ENCODE measurements around the gene SCAMP5. TPM values are rescaled to one million over a fixed set of nuclear protein-coding genes. Genes with fewer than 3 reads are reported as not detected.

SCAMP5 gene
- total RNA-seq, 1 donor from 2014 or later = 21.0 TPM

- peak; percentile 33 for DNase-seq (ENCODE audit: low spot score)
Observed at GRCh38 chr15:75069301-75069925, 74.0 kb downstream of the SCAMP5 start.

- DNase-seq (ENCODE audit: low spot score) = no peak
Observed at GRCh38 chr15:75070674-75071073, 75.3 kb downstream of the SCAMP5 start.

Other genes starting within 250 kb of the SCAMP5 start
- gene CYP1A2, start 246.7 kb upstream of the SCAMP5 start, total RNA-seq = not detected
- 61.6 TPM for gene CSK, start 213.5 kb upstream of the SCAMP5 start, total RNA-seq
- gene LMAN1L, start 182.7 kb upstream of the SCAMP5 start, total RNA-seq = not detected
- not detected for gene CPLX3, start 168.9 kb upstream of the SCAMP5 start, total RNA-seq
- 54.8 TPM for gene ULK3, start 152.4 kb upstream of the SCAMP5 start, total RNA-seq
- 96.3 TPM for gene SCAMP2, start 122.2 kb upstream of the SCAMP5 start, total RNA-seq
- gene MPI, start 105.5 kb upstream of the SCAMP5 start, total RNA-seq = 50.8 TPM
- gene FAM219B, start 88.7 kb upstream of the SCAMP5 start, total RNA-seq = 171 TPM
- 172 TPM for gene COX5A, start 57.5 kb upstream of the SCAMP5 start, total RNA-seq
- gene RPP25, start 38.8 kb upstream of the SCAMP5 start, total RNA-seq = 7.3 TPM
- gene PPCDC, start 28.0 kb downstream of the SCAMP5 start, total RNA-seq = 23.4 TPM
- gene C15orf39, start 206.3 kb downstream of the SCAMP5 start, total RNA-seq = 32.7 TPM